Suprapubic skin (tissue), 4 donors: Measurements from ENCODE around the gene ZNF436.

ENCODE experiments used
- CTCF ChIP-seq, 2 donors: fragments of 200-600 bp in 1 of 2; fragments of 450-650 bp in 1 of 2; sonication (generic) in 1 of 2; IDR thresholded peaks; one replicate each; pipeline ENCODE4 v1.5.1; 2016 to 2019; ENCODE audit warnings: antibody characterized with exemption in 2 of 2, mild to moderate bottlenecking in 1 of 2, moderate library complexity in 1 of 2
- POLR2A ChIP-seq, 2 donors: fragments of 450-650 bp; IDR thresholded peaks; one replicate each; pipeline ENCODE4 v1.6.1; 2017; ENCODE audit warnings: antibody characterized with exemption in 2 of 2, mild to moderate bottlenecking in 2 of 2, moderate library complexity in 2 of 2
- POLR2AphosphoS5 ChIP-seq, 3 donors: sonication (generic); formaldehyde crosslinking; IDR thresholded peaks; one replicate each; pipeline ENCODE4 v1.6.1; 2017; ENCODE audit warnings: antibody characterized with exemption in 3 of 3

DNA sequence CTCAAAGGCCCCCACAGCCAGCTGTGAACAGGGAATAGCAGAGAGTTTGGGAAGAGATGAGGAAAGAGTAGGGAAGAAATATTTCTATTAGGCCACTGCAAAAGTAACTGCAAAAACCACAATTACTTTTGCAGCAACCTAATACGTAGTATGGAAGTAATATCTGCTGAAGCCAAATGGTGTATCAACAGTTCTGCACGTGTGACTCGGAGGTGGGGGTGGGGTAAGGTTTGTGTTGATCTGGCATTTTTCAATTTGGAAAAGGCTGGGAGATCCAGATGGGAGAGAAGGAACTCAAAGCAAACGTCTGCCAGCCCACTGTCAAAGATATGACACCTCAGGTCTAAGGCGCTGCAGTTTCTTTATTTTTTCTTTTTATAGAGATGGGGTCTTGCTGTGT, 11.1 kb upstream of the ZNF436 start:
- TF ChIP-seq POLR2A (IDR thresholded peaks at IDR 0.05) (no peak), POLR2AphosphoS5 (IDR thresholded peaks at IDR 0.05) (no peak), CTCF (IDR thresholded peaks at IDR 0.05) (no peak)
